UCSD-AML1 (cell line): ENCODE measurements around the gene KRTAP4-7.
"Not testable (repeated sequence)": the region's sequence is repeated elsewhere in the genome, so short reads cannot be mapped to it uniquely, and the experiment has no call there.

Source experiments
- DNase-seq: peaks from one replicate; lab custom pipeline; 2025; ENCODE audit not compliant: unreplicated experiment; lab: John Stamatoyannopoulos, UW

Gene KRTAP4-7

DNA sequence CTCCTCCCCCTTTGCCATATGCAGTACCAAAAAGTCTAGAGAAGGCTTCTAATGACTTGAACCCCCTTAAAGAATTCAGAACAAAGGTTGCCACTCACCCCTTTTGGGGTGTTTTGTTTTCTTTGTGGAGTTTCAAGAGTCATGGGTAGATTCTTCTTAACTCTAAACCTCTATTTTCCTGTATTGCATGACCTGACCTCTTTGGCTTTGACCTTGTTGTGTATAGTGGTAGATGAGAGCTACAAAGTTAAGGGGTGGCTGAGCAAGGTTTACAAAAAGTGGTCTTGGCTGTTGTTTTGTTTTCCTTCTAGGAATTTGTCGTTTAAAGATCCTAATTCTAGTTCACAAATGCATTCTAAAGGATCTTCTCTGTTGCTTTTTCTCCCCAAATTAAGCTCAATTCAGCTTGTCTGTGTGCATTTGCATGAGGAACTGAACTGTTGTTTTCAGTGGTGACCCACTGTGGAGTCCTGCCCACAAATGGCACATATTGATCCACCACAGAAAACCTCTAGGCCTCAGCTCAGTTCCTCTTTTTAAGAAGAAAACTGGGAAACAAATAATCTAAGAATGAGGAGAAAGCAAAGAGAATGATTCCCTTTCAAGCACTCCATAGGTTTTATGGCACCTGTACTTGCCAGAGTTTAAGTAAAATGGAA lies 24.9 kb downstream of the KRTAP4-7 start:
- not testable (repeated sequence) for DNase-seq

DNA sequence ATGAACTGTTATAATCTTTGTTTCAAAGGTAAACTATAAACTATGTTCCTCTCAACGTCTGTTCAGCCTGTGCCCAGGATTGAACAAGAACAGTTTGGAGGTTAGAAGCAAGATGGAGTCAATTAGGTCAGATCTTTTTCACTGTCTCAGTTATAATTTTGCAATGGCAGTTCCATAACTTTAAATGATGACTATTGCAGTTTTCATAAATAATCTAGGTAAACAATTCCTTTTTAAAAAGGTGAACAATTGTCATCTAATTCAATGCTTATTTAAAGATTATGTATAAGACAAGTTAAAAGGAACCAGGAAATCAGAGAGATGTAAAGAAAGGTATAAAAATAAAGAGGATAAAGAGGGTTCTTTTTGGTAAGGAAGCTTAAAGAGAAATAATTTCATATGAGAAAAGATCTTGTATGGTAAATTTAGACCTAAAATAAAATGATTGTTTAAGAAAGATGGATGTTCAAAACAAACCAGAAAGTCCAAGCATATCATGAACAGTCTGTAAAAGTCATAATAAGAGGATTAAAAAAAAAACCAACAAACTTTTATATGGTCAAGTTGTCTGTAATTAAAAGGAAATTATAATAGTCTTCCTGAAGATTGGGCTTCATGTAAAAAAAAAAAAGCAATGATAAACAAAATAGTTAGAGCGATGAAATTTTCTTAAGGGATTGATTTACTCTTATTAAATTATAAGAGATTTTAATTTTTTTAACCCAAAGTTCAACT lies 27.4 kb downstream of the KRTAP4-7 start:
- no peak for DNase-seq

DNA sequence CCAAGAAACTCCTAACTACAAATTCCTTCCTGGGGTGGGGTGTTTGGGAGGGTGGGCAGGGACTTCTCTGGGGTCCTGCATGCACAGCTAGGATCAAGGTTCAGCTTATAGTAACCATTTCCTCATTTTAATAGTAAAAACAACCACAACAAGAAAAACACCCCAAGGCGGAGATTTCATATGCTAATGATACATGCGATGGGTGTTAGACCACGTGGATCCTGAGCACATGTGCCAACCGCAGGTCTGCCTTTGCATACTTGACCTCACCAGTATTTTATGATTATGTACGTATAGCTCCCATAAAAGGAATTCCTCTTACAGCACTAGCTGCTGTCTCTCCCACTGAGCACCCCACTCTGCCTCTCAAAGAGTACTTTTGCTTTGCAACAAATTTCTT lies 32.3 kb downstream of the KRTAP4-7 start:
- DNase-seq: no peak

DNA sequence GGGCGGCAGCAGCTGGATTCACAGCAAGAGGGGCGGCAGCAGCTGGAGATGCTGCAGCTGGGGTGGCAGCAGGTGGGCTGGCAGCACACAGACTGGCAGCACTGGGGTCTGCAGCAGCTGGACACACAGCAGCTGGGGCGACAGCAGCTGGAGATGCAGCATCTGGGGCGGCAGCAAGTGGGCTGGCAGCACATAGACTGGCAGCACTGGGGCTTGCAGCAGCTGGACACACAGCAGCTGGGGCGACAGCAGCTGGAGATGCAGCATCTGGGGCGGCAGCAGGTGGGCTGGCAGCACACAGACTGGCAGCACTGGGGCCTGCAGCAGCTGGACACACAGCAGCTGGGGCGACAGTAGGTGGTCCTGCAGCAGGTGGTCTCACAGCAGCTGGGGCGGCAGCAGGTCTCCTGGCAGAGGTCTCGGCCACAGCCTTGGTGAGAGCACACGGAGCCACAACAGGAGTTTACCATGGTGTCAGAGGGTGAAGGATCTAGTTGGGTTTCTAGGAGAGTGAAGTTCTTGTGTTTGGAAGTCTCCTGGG lies 34.0 kb downstream of the KRTAP4-7 start, which contains the start of gene KRTAP4-11:
Gene KRTAP4-11, minus strand, starts transcription at position 528 of the 541 bp plus-strand sequence. Its CDS starts 58 bp downstream, at position 470.
- not testable (repeated sequence) for DNase-seq

DNA sequence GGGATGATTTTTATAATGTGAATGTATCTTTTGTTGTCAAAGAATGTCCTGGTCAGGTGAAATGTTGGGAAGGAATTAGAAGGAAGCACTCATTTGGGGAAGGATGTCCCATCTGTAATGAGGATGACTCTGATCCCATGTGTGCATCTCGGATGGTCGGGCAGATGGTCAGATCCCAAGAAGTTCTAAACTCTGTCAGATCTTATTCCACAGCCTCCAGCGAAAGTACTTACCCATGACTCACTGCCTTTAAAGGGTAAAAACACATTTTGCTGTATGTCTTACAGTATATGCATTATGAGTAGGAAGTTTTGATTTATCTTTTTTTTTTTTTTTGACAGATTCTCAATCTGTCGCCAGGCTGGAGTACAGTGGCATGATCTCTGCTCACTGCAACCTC lies 34.8 kb downstream of the KRTAP4-7 start:
- no peak for DNase-seq

DNA sequence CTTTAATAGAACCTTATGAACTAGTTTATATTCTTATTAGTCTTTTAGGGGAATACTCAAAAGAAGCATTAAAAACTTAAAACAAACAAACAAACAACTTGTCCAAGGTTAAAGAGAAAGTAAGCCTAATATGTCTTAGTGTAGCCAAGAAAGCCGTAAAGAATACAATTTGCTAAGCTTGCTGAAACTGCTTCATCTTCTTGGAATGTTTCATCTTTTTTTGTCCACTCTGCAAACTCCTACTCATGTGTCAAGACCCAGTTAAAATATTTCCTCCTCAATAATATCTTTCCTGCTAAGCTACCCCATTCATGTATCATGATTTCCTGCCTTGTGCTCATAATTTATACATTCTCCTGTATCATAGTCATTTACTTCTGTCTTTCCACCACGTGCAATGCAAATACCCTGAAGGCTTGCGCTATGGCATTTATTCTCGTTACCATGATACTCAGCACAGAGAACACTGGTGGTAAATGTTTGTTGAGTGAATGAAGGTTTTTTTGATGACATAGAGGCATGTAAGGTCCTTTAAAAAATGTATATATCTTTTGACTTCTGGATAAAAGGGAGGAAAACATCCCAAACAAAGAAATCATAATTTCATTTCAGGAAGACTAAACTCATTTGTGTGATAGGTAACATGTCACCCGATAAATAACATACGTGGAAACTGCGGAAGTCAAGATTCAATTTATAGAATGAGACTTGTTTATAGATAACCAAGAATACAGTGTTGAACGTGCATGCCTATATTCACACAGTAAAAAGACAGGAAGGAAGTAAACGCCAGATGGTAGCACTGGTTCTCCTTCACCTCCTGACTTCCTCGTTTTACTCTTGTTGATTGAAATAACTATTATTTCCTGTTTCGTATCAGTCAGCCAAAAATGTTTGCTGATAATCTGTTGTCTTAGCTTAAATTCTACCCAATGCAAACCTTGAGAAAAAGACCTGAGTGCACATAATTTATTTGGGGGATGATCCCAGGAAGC lies 36.0 kb downstream of the KRTAP4-7 start:
- not testable (repeated sequence) for DNase-seq

DNA sequence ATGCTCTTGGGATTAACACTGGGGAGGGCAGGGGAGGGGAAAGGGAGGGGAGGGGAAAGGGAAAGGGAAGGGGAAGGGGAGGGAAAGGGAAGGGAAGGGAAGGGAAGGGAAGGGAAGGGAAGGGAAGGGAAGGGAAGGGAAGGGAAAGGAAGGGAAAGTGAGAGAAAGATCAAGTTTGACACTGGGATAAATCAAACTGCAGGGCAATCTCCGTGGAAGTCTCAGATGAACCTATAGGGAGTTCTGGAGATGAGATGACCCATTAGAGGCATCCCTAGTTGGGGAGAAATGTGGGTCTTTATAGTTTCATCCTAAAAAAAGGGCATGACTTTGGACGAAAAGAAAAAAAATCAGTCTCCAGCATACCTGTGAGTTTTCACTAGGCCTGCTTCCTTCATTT lies 37.8 kb downstream of the KRTAP4-7 start:
- DNase-seq: no peak

DNA sequence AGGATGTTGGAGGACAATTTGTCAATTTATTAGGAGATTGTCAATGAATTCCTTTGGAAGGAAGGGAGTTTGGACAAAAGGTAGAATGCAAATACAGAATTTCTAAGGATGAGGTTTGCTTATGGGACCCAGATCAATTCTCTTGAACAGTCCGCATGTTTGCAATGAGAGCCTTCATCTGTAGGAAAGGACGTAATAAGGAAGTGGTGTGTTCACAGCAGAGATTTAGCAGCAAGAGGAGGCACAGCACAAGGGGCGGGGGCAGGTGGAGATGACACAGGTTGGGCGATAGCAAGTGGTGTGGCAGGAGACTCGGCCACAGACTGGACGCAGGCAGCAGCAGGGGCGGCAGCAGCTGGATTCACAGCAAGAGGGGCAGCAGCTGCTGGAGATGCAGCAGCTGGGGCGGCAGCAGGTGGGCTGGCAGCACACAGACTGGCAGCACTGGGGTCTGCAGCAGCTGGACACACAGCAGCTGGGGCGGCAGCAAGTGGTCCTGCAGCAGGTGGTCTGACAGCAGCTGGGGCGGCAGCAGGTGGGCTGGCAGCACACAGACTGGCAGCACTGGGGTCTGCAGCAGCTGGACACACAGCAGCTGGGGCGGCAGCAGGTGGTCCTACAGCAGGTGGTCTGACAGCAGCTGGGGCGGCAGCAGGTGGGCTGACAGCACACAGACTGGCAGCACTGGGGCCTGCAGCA lies 39.5 kb downstream of the KRTAP4-7 start:
- DNase-seq: not testable (repeated sequence)

DNA sequence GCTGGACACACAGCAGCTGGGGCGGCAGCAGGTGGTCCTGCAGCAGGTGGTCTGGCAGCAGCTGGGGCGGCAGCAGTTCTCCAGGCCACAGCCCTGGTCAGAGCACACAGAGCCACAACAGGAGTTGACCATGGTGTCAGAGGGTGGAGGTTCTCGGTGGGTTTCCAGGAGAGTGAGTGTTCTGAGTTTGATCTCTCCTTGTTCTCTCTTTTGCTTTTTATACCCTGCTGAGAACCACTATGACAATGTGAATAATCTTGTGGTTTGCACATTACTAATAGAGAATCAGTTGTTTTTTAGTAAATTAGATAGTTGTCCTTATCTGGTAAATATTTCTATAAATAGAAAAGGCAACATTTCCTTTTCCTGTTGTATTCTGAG lies 40.0 kb downstream of the KRTAP4-7 start, which contains the start of gene KRTAP4-12:
Gene KRTAP4-12, minus strand, starts transcription at position 192 of the 381 bp plus-strand sequence. Its CDS starts 60 bp downstream, at position 132.
- DNase-seq: not testable (repeated sequence)

DNA sequence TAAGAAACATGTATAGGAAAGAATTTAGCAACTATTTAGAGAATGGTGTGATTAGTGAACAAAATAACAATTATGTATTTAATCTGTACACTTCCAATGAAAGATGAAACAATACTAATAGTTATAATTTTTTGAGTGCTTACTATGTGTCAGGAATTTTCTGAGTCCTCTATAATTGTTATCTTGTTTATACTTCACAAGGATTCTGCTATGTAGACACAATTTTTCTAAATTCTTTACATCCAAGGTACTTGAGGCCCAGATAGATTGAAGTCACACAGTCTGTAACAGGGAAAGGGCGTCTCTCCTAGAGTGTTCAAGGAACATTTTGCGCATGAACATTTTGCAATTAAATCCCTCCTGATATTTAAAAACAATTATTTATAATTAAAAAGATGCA lies 41.1 kb downstream of the KRTAP4-7 start:
- DNase-seq: no peak

DNA sequence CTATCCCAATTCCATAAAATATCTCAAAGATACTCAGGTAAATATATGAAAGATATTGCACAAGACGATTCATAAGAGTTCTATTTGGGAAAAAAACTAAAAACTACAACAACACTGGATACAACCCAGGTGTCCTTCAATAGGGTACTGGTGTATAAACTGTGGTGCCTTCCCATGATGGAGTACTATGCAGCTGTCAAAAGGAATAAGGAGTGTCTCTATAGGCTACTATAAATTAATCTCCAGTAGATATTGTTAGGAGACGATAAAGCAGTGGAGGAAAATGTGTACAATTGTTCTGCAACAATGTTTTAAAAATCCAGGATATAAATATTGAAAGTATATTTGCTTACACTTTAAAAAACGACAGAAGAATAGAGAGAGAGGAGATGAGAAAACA lies 42.5 kb downstream of the KRTAP4-7 start:
- no peak for DNase-seq

DNA sequence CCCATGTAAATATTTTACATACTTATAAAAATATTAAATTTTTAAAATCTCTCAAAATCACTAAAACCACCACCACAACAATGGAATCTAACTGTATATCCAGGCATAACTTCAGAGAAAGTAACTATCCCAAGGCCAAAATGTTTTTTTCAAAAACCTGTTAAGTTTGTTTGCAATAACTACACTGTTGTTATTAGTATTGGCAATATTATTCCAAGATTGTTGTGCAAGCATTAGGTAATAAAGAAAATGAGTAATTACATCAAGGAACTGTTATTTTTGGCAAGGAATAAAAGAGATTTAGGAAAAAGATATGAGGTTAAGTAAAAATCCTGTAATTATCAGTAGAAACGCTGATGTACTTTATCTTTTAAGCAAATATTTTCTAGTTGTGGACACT lies 43.4 kb downstream of the KRTAP4-7 start:
- no peak for DNase-seq

DNA sequence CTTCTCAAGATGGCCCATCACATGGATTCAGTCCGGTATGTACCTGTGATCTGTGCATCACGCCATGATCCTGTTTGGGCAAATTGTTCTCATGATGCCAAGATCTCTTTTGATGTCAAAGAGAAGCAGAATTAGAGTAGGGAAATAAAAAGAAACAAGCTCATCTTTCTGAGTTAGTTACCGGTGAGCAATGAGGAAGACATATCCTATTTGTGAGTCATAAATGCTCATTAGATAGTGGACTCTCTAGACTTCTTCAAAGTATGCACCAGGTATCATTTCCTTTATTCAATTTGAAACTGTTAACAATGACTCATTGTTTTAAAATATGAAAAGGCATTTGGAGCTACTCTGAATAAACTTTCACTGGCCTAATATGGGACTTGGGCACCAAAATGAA lies 48.0 kb downstream of the KRTAP4-7 start:
- no peak for DNase-seq

DNA sequence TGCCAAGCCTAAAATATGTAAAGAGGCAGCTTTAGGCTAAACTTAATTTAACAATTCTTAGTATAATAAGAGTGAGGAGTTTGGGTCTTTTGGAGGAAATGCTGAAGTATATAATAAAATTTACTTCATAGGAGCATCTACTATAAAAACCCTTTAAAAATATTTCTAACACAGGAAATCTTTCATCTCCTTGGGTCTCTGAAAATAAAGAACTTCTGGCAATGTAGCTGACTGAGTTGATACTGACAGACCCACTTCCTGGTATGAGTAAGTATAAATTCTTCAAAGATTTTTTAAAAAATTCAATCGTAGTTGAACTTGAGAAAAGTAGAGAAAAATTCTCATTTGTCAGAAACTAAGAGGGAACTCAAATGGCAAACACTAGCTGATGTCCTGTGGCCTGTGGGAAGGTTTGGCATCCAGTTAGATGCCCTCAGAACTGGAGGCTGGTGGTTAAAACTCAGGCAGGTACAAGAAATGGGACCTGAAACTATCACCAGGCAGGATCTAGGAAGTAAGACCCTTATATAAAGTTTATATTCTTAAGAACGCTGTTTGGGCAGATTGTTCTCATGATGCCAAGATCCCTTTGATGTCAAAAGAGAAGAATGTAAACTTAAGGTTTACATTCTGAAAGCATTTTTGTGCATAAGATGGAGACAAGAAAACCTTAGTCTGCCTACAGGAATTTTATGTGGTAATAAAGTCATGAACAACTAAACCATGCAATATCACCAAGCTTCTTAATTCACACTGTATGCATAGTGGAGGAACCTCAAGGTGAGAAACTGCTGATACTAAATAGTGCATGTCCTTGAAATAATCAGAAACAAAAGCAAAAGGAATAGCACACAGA lies 50.2 kb downstream of the KRTAP4-7 start:
- no peak for DNase-seq
